HFF-Myc (cell line): ENCODE results near the gene E2F3.

Experiments
- DNase-seq: peaks from one replicate; pipeline ENCODE4 v3.0.0-alpha.2; 2011; ENCODE audit warnings: low read depth; ENCODE audit errors: extremely low read depth
- H3K4me3 ChIP-seq: replicated peaks from 2 replicates; pipeline ENCODE4 v1.5.1; 2011; ENCODE audit warnings: low read depth, mild to moderate bottlenecking, control low read depth, low read length
- CTCF ChIP-seq: IDR thresholded peaks from 2 replicates; pipeline ENCODE4 v1.5.1; 2012; ENCODE audit warnings: mild to moderate bottlenecking, low read depth, low read length, control low read depth; ENCODE audit errors: missing control alignments

E2F3 gene

GRCh38 chr6:20438462-20439070 is 36.9 kb downstream of the E2F3 start:
- no peak overlapping the region for H3K4me3 ChIP-seq
- no peak for DNase-seq
- TF ChIP-seq CTCF = no peak

DNA sequence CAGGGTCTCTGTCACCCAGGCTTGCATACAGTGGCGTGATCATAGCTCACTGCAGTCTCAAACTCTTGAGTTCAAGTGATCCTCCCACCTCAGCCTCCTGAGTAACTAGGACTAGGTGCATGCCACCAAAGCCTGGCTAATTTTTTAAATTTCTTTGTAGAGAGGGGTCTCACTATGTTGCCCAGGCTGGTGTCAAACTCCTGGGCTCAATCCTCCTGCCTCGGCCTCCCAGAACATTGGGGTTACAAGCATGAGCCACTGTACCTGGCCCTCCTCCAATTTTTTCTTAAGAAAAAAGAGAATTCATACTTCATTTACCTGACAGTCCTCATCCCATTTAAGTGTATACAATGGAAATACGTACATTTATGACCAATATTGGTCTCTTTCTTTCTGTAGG is 37.9 kb downstream of the E2F3 start:
- no peak overlapping the region for H3K4me3 ChIP-seq
- no peak for TF ChIP-seq CTCF
- DNase-seq = no peak

- DNase-seq = no peak
- TF ChIP-seq CTCF = no peak
- H3K4me3 ChIP-seq = no peak overlapping the region
These were observed 38.6 kb downstream of the E2F3 start for GRCh38 chr6:20440296-20440695.

DNA sequence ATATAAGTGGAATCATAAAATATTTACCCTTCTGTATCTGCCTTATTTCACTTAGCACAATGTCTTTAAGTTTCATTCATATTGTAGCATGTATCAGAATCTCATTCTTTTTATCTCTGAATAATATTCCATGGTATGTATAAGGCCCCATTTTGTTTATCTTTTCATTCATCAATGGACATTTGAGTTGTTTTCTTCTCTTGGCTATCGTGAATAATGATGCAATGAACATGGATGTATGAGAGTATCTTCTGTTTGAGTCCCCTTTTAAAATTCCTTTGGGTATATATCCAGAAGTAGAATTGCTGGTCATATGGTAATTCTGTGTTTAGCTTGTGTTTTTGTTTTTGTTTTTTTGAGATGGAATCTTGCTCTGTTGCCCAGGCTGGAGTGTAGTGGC is 39.6 kb downstream of the E2F3 start:
- TF ChIP-seq CTCF = no peak
- DNase-seq = no peak

GRCh38 chr6:20441921-20442320 is 40.2 kb downstream of the E2F3 start:
- no peak for TF ChIP-seq CTCF
- no peak for DNase-seq
- no peak overlapping the region for H3K4me3 ChIP-seq

More for the DNA sequence above, 39.6 kb downstream of the E2F3 start:
- H3K4me3 ChIP-seq = no peak overlapping the region

GRCh38 chr6:20444786-20445271 is 43.1 kb downstream of the E2F3 start:
- no peak for TF ChIP-seq CTCF
- no peak overlapping the region for H3K4me3 ChIP-seq
- DNase-seq = no peak

GRCh38 chr6:20447157-20447556 is 45.5 kb downstream of the E2F3 start:
- no peak for DNase-seq
- no peak overlapping the region for H3K4me3 ChIP-seq
- no peak for TF ChIP-seq CTCF
